Measurements from ENCODE around the gene MAPKAP1.

The MAPKAP1 gene

GRCh38 chr9:125443367-125443766 lies 263.6 kb downstream of the MAPKAP1 start:
- no peak for DNase-seq

GRCh38 chr9:125442452-125442851 lies 264.6 kb downstream of the MAPKAP1 start:
- DNase-seq: no peak

- DNase-seq: no peak
Measured at GRCh38 chr9:125440411-125440810, 266.6 kb downstream of the MAPKAP1 start.

GRCh38 chr9:125439434-125440272 lies 267.4 kb downstream of the MAPKAP1 start:
- no peak for DNase-seq

GRCh38 chr9:125438506-125439433 lies 268.2 kb downstream of the MAPKAP1 start:
- no peak for DNase-seq

GRCh38 chr9:125437771-125438221 lies 269.2 kb downstream of the MAPKAP1 start:
- no peak for DNase-seq

GRCh38 chr9:125436613-125437443 lies 270.2 kb downstream of the MAPKAP1 start:
- no peak for DNase-seq

- DNase-seq: no peak
Measured at GRCh38 chr9:125435776-125436612, 271.0 kb downstream of the MAPKAP1 start.

GRCh38 chr9:125434986-125435775 lies 271.8 kb downstream of the MAPKAP1 start:
- DNase-seq: no peak

GRCh38 chr9:125433461-125434011 lies 273.5 kb downstream of the MAPKAP1 start:
- DNase-seq: no peak

- DNase-seq: no peak
Measured at GRCh38 chr9:125432715-125433385, 274.2 kb downstream of the MAPKAP1 start.

- DNase-seq: no peak
Measured at GRCh38 chr9:125431741-125432271, 275.2 kb downstream of the MAPKAP1 start.

- no peak for DNase-seq
Measured at GRCh38 chr9:125431012-125431305, 276.0 kb downstream of the MAPKAP1 start.

GRCh38 chr9:125430161-125431011 lies 276.6 kb downstream of the MAPKAP1 start:
- DNase-seq: no peak

- DNase-seq: no peak
Measured at GRCh38 chr9:125429476-125430160, 277.4 kb downstream of the MAPKAP1 start.

- DNase-seq: no peak
Measured at GRCh38 chr9:125428902-125429467, 278.0 kb downstream of the MAPKAP1 start.

- no peak for DNase-seq
Measured at GRCh38 chr9:125428060-125428901, 278.7 kb downstream of the MAPKAP1 start.

All from activated naive CD4-positive, alpha-beta T cell treated with anti-CD3 and anti-CD28 coated beads, Interleukin-2, amount 50 U/mL, for 16 hours (primary cell).